ENCODE results near the gene LRRC8A. TPM values are rescaled to one million over a fixed set of nuclear protein-coding genes. Genes with fewer than 3 reads are reported as not detected.

Gene LRRC8A
- total RNA-seq, 1 experiment from 2014 or later = 46.8 TPM

GRCh38 chr9:128901379-128901778 lies 19.4 kb downstream of the LRRC8A start:
- DNase-seq (ENCODE audit: low read depth) = no peak

DNA sequence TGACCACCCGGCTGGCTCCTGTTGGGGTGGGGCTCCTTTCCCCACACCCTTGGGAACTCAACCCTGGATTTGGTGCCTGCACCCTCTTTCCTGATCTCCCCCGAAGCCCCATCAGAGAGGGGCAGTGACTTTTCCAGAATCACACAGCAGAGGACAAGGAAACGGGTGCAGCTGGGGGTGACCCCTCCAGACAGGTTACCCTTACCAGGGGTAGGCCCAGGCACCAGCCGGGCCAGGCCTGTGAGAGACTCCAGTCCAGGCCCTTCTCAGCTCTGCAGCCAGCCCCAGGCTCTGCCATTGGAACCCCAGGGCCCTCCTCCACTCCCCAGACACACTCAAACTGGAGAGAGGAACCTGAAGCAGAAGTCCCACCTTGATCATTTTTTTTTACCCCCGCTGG lies 19.9 kb downstream of the LRRC8A start:
- DNase-seq (ENCODE audit: low read depth) = no peak

- peak; percentile 34 for DNase-seq (ENCODE audit: low read depth)
Observed at GRCh38 chr9:128902351-128903078, 20.6 kb downstream of the LRRC8A start.

GRCh38 chr9:128903079-128903461 lies 21.1 kb downstream of the LRRC8A start:
- no peak for DNase-seq (ENCODE audit: low read depth)

- DNase-seq (ENCODE audit: low read depth) = peak; percentile 55
Observed at GRCh38 chr9:128903871-128904620, 22.1 kb downstream of the LRRC8A start.

- no peak for DNase-seq (ENCODE audit: low read depth)
Observed at GRCh38 chr9:128905964-128906363, 24.0 kb downstream of the LRRC8A start.

DNA sequence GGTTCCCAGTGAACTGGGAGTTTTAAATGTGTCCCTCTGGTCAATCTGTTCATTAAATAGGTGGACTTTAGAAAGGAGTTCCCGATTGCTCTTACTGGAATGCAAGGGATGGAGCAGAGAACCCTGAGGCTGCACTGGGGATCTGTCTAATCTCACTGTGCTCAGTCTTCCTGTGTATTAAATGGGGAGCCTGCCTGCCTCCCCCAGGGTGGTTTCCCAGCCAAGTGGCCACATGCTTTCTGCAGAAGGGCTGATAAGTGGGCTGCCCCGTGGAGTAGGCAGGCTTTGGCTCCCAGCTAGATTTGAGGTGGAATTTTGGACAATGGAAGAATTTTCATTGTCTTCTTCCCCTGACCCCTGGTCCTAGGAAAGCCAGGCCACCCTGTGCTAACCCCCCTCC lies 24.8 kb downstream of the LRRC8A start:
- no peak for DNase-seq (ENCODE audit: low read depth)

GRCh38 chr9:128908372-128908771 lies 26.4 kb downstream of the LRRC8A start:
- no peak for DNase-seq (ENCODE audit: low read depth)

DNA sequence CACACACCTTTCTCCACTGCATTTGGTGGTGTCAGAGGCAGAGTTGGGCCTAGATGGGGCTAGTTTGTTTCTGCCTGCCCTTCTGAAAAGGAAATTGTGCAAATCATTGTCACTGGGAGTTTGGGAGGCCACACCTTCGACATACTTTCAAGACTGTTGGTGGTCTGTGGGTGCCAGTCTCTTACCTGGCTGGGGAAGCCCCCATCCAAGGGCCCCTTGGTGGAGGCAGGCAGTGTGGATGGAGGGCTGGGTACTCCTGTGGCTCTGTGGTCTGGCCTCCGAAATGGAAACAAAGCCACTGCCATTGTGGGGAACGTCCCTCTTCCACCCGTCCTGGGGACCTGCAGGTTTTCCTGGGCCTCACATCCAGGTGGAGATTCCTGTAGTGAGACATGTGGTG lies 27.9 kb downstream of the LRRC8A start:
- DNase-seq (ENCODE audit: low read depth) = no peak

DNA sequence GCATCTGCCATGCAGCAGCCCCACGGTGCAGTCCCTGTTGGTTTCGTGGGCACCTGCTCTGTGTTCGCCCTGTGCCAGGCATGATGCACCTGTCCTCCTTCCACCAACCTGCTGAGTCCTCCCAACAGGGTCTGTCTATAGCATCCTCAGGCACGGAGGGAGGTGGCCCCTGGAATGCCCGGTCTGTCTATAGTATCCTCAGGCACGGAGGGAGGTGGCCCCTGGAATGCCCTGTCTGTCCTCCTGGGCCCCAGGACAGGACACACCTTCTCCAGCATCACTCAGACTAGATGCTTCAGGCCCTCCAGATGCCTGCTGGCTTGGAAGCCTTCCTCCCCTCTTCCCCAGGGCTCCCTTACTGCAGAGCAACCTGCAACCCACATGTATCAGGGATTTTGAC lies 29.0 kb downstream of the LRRC8A start:
- no peak for DNase-seq (ENCODE audit: low read depth)

GRCh38 chr9:128911529-128912035 lies 29.6 kb downstream of the LRRC8A start:
- DNase-seq (ENCODE audit: low read depth) = peak; percentile 69

DNA sequence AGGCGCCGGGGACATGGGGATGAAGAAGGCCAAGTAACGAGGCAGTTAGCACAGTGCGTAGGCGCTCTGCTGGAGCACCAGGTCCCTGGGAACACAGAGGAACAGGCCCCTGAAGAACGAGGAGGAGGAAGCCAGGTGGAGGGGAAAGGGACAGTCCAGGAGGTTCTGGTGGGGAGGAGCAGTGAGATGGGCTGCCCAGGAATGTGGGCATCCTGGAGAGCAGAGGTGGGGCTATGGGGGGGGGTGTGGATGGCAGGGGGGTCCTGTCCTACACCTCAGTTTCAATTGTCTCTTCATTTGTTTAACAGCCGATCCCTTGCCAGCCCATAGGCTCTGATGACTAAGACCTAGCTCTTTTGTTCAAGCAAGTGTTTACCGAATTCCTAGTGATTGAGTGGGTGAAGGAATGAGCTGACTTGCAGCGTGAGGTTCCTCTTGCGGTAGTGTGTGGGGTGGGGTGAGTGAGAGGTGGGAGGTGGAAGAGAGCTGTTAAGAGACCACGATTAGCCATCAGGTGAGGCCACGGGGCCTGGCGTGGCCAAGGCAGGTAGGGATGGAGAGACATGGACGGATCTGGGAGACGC lies 30.4 kb downstream of the LRRC8A start:
- DNase-seq (ENCODE audit: low read depth) = peak; percentile 80

GRCh38 chr9:128913048-128913900 lies 31.3 kb downstream of the LRRC8A start:
- DNase-seq (ENCODE audit: low read depth) = no peak

- no peak for DNase-seq (ENCODE audit: low read depth)
Observed at GRCh38 chr9:128913995-128914772, 32.3 kb downstream of the LRRC8A start.

GRCh38 chr9:128916204-128916603 lies 34.3 kb downstream of the LRRC8A start:
- DNase-seq (ENCODE audit: low read depth) = no peak

DNA sequence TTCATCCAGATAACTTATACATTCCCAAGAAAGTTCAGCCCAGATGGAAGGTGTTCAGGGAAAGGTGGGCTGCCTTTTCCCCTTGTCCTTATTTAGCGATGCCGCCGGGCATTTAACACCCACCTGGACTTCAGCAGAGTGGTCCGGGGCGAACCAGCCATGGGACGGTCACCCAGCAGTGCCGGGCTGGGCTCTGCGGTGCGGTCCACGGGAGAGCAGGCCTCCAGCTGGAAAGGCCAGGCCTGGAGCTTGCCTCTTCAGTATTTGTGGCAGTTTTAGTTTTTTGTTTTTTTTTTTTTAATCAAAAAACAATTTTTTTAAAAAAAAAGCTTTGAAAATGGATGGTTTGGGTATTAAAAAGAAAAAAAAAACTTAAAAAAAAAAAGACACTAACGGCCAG lies 34.8 kb downstream of the LRRC8A start:
- no peak for DNase-seq (ENCODE audit: low read depth)

DNA sequence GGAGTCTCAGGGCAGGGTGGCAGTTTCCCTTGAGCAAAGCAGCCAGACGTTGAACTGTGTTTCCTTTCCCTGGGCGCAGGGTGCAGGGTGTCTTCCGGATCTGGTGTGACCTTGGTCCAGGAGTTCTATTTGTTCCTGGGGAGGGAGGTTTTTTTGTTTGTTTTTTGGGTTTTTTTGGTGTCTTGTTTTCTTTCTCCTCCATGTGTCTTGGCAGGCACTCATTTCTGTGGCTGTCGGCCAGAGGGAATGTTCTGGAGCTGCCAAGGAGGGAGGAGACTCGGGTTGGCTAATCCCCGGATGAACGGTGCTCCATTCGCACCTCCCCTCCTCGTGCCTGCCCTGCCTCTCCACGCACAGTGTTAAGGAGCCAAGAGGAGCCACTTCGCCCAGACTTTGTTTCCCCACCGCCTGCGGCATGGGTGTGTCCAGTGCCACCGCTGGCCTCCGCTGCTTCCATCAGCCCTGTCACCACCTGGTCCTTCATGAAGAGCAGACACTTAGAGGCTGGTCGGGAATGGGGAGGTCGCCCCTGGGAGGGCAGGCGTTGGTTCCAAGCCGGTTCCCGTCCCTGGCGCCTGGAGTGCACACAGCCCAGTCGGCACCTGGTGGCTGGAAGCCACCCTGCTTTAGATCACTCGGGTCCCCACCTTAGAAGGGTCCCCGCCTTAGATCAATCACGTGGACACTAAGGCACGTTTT lies 35.4 kb downstream of the LRRC8A start:
- peak; percentile 71 for DNase-seq (ENCODE audit: low read depth)

DNA sequence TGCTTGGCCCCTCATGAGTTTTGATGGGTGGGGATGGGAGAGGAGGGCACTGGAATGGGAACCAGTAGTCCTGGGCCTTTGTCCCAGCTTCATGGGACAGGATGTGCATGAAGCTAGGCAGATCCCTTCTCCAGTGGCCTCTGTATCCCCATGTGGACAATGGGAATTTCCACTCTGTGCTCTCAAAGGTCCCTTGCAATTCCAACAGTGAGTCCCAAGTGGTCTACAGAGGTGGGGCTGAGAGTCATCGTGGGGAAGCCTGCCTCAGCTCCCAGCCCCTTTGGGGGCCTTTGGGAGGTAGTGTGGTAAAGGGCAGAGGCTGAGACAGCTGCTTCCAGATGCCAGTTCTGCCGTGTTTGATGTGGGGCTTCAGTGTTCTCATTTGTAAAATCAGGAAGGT lies 37.0 kb downstream of the LRRC8A start:
- no peak for DNase-seq (ENCODE audit: low read depth)

DNA sequence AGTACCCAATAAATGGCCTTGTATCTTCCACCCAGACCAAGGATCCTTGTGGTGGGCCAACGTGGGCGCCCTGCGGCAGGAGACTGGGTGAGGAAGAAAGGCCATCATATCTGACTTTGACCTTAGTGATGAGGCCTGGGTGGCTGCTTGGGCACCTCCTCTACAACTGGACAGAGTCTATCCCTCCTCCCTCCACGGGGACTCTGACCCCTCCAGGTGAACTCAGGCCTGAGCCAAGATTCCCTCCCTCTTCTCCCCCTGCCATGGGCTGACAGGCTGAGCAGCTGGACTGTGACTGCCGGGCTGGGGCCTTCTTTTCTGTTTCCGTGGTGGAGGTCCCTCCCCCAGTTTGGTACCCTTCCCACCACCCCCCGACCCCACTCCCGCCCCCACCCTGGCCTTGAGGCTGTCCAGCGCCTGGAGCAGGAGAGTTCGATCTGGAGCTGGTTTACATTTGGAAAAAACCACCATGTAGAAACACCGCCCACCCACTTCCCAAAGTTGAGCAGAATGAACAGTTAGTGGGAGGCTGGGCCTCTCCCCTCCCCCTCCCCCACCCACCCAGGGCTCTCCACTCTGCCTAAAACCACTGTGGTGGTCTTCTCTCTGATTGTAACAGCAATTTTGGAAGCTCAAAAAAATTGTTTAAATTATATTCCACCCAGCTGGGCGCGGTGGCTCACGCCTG lies 37.6 kb downstream of the LRRC8A start:
- DNase-seq (ENCODE audit: low read depth) = no peak
